ENCODE measurements around the gene TRA2B. TPM values are rescaled to one million over a fixed set of nuclear protein-coding genes. Genes with fewer than 3 reads are reported as not detected.

Gene TRA2B
- total RNA-seq, 1 experiment from 2014 or later, result 172 TPM

DNA sequence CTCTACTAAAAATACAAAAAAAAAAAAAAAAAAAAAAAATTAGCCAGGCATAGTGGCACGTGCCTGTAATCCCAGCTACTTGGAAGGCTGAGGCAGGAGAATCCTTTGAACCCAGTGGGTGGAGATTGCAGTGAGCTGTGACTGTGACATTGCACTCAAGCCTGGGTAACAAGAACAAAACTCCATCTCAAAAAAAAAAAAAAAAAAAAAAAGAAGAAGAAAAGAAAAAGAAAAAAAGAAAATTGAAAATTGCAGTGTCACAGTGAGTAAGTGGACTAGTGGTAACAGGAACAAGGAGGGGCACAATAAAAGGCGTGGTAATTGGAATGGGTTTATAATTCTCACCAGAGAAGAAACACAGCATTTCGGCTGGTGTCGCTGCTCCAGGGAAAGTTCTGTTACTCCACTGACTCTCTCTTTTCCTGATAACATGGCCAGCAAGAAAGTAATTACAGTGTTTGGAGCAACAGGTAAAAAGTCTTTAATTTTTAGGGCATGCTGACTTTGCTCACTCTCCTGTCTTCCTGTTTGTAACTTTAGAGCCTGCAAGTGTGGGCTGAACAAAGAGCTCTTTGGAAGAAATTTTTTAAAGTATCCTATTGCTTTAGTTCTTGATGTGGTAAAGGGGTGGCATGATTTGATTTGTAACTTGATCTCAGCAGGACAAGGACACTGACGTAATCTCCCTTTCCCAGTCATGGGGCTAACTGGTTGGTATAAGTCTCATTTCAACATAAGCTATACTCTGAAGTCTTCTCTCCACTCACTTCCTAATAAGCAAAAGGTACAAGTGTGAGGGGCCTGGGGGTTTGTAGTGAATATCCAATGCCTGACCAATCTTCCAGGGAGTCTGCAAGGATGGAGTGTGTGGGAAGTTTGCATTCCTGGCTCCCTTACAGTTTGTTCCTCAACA, 22.1 kb upstream of the TRA2B start:
- H4K20me1 ChIP-seq (ENCODE audit: insufficient read depth), result no peaks in the 10 kb centered on the region
- TF ChIP-seq RAD21 (IDR thresholded peaks at IDR 0.05; ENCODE audit: low read depth) (no peak), POLR2AphosphoS5 (IDR thresholded peaks at IDR 0.05; ENCODE audit: low read depth, low read length) (no peak), ZFX (IDR thresholded peaks at IDR 0.05) (no peak), EGR1 (IDR thresholded peaks at IDR 0.05; ENCODE audit: low read depth) (no peak), FOSL1 (IDR thresholded peaks at IDR 0.05; ENCODE audit: low read depth) (no peak), TCF7L2 (IDR thresholded peaks at IDR 0.05; ENCODE audit: borderline replicate concordance, extremely low read depth, insufficient read depth, insufficient read length) (no peak), SP1 (IDR thresholded peaks at IDR 0.05; ENCODE audit: low read depth) (no peak), JUND (IDR thresholded peaks at IDR 0.05) (no peak), CTCF (IDR thresholded peaks at IDR 0.05 in 2 of 3, conservative IDR thresholded peaks at IDR 0.05 in 1 of 3; ENCODE audit: borderline replicate concordance in 1 of 3, insufficient read depth in 1 of 3, low read depth in 2 of 3, low read length in 2 of 3) (no peak)
- TF ChIP-seq, protein P1, sequence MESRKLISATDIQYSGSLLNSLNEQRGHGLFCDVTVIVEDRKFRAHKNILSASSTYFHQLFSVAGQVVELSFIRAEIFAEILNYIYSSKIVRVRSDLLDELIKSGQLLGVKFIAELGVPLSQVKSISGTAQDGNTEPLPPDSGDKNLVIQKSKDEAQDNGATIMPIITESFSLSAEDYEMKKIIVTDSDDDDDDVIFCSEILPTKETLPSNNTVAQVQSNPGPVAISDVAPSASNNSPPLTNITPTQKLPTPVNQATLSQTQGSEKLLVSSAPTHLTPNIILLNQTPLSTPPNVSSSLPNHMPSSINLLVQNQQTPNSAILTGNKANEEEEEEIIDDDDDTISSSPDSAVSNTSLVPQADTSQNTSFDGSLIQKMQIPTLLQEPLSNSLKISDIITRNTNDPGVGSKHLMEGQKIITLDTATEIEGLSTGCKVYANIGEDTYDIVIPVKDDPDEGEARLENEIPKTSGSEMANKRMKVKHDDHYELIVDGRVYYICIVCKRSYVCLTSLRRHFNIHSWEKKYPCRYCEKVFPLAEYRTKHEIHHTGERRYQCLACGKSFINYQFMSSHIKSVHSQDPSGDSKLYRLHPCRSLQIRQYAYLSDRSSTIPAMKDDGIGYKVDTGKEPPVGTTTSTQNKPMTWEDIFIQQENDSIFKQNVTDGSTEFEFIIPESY (IDR thresholded peaks at IDR 0.05; ENCODE audit: extremely low read depth, insufficient replicate concordance, low read length), result no peak
- H3K36me3 ChIP-seq (ENCODE audit: control insufficient read depth in 1 of 2, insufficient read depth in 2 of 2, low read length in 2 of 2), result no peaks in the 10 kb centered on the region
- H3K9ac ChIP-seq (ENCODE audit: low read length), result no peak overlapping the region
- no peaks in the 10 kb centered on the region for H3K79me2 ChIP-seq (ENCODE audit: insufficient read depth, low read length)
- CTCF ChIA-PET, result interaction anchor here (0.6 to 3.0 kb wide), 2 partner anchors 16 to 299 kb away, joined by 3 to 17 read pairs; no protein-coding TSS in a partner anchor
- BruUV-seq (replicated peaks), result TSS peak; percentile 85
- H3K9me3 ChIP-seq (ENCODE audit: control insufficient read depth in 1 of 2, insufficient read depth in 1 of 2, low read depth in 1 of 2, low read length in 2 of 2), result no peaks in the 10 kb centered on the region
- no peaks in the 10 kb centered on the region for H3K27me3 ChIP-seq (ENCODE audit: insufficient read depth, low read length)
- H3K4me3 ChIP-seq (replicated peaks in 1 of 2; ENCODE audit: low read depth in 1 of 2, low read length in 2 of 2), result no peak overlapping the region
- H3K27ac ChIP-seq (ENCODE audit: low read depth, low read length), result no peak overlapping the region
- ATAC-seq, result peak; percentile 57
- RAD21 ChIA-PET (ENCODE audit: low non-redundant PET in 1 of 2, low total read pairs in 2 of 2, uncharacterized antibody in 2 of 2, unreplicated experiment in 2 of 2), result no interaction called here
- no peaks in the 10 kb centered on the region for H3K9me2 ChIP-seq (ENCODE audit: insufficient read depth)
- DNase-seq (ENCODE audit: low read depth, low spot score), result no peak
- intact Hi-C loops (cut with micrococcal nuclease), result no loop called here
- POLR2A ChIA-PET, result no interaction called here
- H2AFZ ChIP-seq (ENCODE audit: low read depth, low read length, poor library complexity, severe bottlenecking), result no peak overlapping the region
- H3K4me2 ChIP-seq (ENCODE audit: low read length), result peak overlapping the region; percentile 27
- peaks cover 7 to 12% of the 10 kb centered on the region in 2 experiments; a peak in 3 of 4 replicates for H3K4me1 ChIP-seq (ENCODE audit: control insufficient read depth in 1 of 2, insufficient read depth in 2 of 2, low read length in 2 of 2)

Data from HCT116 (cell line).